HG03045 (cell line): ENCODE measurements around the gene SEPSECS.

Experiments used
- ATAC-seq: cut with Tn5 transposase; IDR thresholded peaks from one replicate; pipeline ENCODE4 v1.9.1; 2021; ENCODE audit warnings: mild to moderate bottlenecking, moderate library complexity; ENCODE audit not compliant: unreplicated experiment

The SEPSECS gene

GRCh38 chr4:25110527-25111329, 49.5 kb downstream of the SEPSECS start:
- no peak for ATAC-seq

- no peak for ATAC-seq
Measured at GRCh38 chr4:25109511-25109910, 50.7 kb downstream of the SEPSECS start.

GRCh38 chr4:25108556-25108955, 51.7 kb downstream of the SEPSECS start:
- no peak for ATAC-seq

GRCh38 chr4:25107827-25108516, 52.3 kb downstream of the SEPSECS start:
- ATAC-seq, result no peak

GRCh38 chr4:25106363-25107151, 53.7 kb downstream of the SEPSECS start:
- ATAC-seq, result no peak

GRCh38 chr4:25104591-25104990, 55.7 kb downstream of the SEPSECS start:
- ATAC-seq, result no peak

- ATAC-seq, result no peak
Measured at GRCh38 chr4:25103418-25103817, 56.8 kb downstream of the SEPSECS start.

- ATAC-seq, result no peak
Measured at GRCh38 chr4:25101836-25102235, 58.4 kb downstream of the SEPSECS start.

- no peak for ATAC-seq
Measured at GRCh38 chr4:25100710-25101109, 59.5 kb downstream of the SEPSECS start.

GRCh38 chr4:25100021-25100555, 60.2 kb downstream of the SEPSECS start:
- ATAC-seq, result no peak

GRCh38 chr4:25098964-25099891, 61.0 kb downstream of the SEPSECS start:
- ATAC-seq, result no peak

GRCh38 chr4:25096981-25097443, 63.2 kb downstream of the SEPSECS start:
- ATAC-seq, result no peak

GRCh38 chr4:25096251-25096980, 63.8 kb downstream of the SEPSECS start:
- no peak for ATAC-seq

GRCh38 chr4:25095837-25096236, 64.4 kb downstream of the SEPSECS start:
- ATAC-seq, result no peak

- ATAC-seq, result no peak
Measured at GRCh38 chr4:25092139-25092538, 68.1 kb downstream of the SEPSECS start.

GRCh38 chr4:25090516-25090915, 69.7 kb downstream of the SEPSECS start:
- ATAC-seq, result no peak

GRCh38 chr4:25089051-25089763, 71.0 kb downstream of the SEPSECS start:
- ATAC-seq, result no peak

- no peak for ATAC-seq
Measured at GRCh38 chr4:25088093-25088952, 71.9 kb downstream of the SEPSECS start.
